Measurements from ENCODE around the gene MAP3K14. TPM values are rescaled to one million over a fixed set of nuclear protein-coding genes. Genes with fewer than 3 reads are reported as not detected.
A peak's percentile ranks its signal among the peaks of the same experiment; 100 is the strongest.

Gene MAP3K14
- total and polyA plus RNA-seq, 2 of the 4 experiments (the other 2 are of a cell fraction): 4.1 to 21.7 TPM

- Histone ChIP-seq H2AK9ac (replicated peaks; ENCODE audit: low read depth, low read length, poor library complexity) (peak overlapping the region; percentile 25), H2BK15ac (ENCODE audit: low read depth, low read length) (no peak overlapping the region), H3K4ac (ENCODE audit: low read depth, low read length) (no peak overlapping the region; the same call in 1 of the 2 replicates), H4K8ac (ENCODE audit: low read depth in 2 of 2, low read length in 2 of 2) (no peak overlapping the region), H2BK20ac (ENCODE audit: low read depth, low read length) (no peak overlapping the region), H3K79me1 (ENCODE audit: low read depth in 1 of 2, low read length in 2 of 2) (no peaks in the 10 kb centered on the region), H4K5ac (ENCODE audit: low read depth, low read length) (no peak overlapping the region), H4K91ac (ENCODE audit: insufficient read depth, low read depth, low read length) (no peak overlapping the region), H3K4me2 (ENCODE audit: low read depth, low read length) (no peak overlapping the region), H3K9me1 (ENCODE audit: insufficient read depth, low read length) (peaks cover 5% of the 10 kb centered on the region), H3K4me1 (ENCODE audit: control insufficient read depth, insufficient read depth, low read length) (peaks cover 7% of the 10 kb centered on the region), H3K56ac (ENCODE audit: extremely low read depth, insufficient read depth, low read length) (no peak overlapping the region), H2BK5ac (ENCODE audit: low read depth, low read length, poor library complexity, severe bottlenecking) (no peak overlapping the region), H2BK120ac (ENCODE audit: low read depth, low read length) (no peak overlapping the region), H3K23ac (ENCODE audit: low read depth, low read length) (no peak overlapping the region), H2AFZ (replicated peaks; ENCODE audit: low read length, poor library complexity) (no peak overlapping the region), H3K18ac (ENCODE audit: low read depth, low read length) (no peak overlapping the region), H3K27me3 (ENCODE audit: control insufficient read depth, insufficient read depth, low read length) (no peaks in the 10 kb centered on the region), H3K4me3 (ENCODE audit: insufficient read depth, low read depth, low read length) (no peak overlapping the region), H3K9me3 (ENCODE audit: control insufficient read depth, insufficient read depth, low read length) (peaks cover 2% of the 10 kb centered on the region; the same call in 1 of the 2 replicates), H3K36me3 (ENCODE audit: control insufficient read depth, insufficient read depth, low read length) (no peaks in the 10 kb centered on the region), H2AK5ac (ENCODE audit: low read depth, low read length) (peak overlapping the region; percentile 24), H3K14ac (replicated peaks; ENCODE audit: low read depth, low read length) (no peak overlapping the region), H3K27ac (ENCODE audit: insufficient read depth, low read length) (no peak overlapping the region), H4K20me1 (ENCODE audit: insufficient read depth, low read length) (no peaks in the 10 kb centered on the region), H3K9ac (ENCODE audit: low read depth, low read length) (no peak overlapping the region)
- ATAC-seq (ENCODE audit: low read depth) (no peak), DNase-seq (no peak)
- dilution Hi-C loops (cut with HindIII; ENCODE audit: low sequenced_read_pairs, unreplicated experiment) (no loop called here), in situ Hi-C loops (cut with MboI; ENCODE audit: low sequenced_read_pairs) (no loop called here), intact Hi-C loops (cut with micrococcal nuclease) (no loop called here)
- ChIA-PET CTCF (interaction anchor here (0.7 kb wide), 1 partner anchor 87 kb away, joined by 3 read pairs; no protein-coding TSS in a partner anchor), POLR2A (ENCODE audit: unreplicated experiment) (interaction anchor here (1.0 kb wide), 1 partner anchor 29 kb away, joined by 3 read pairs; no protein-coding TSS in a partner anchor)
- TF ChIP-seq FOS (IDR thresholded peaks at IDR 0.05; ENCODE audit: low read depth, low read length) (no peak), MAZ (IDR thresholded peaks at IDR 0.05; ENCODE audit: borderline replicate concordance, low read depth, low read length) (no peak), RCOR1 (IDR thresholded peaks at IDR 0.05; ENCODE audit: insufficient replicate concordance, low read length) (no peak), SMC3 (IDR thresholded peaks at IDR 0.05; ENCODE audit: low read depth, low read length) (no peak), ELK1 (IDR thresholded peaks at IDR 0.05; ENCODE audit: borderline replicate concordance, low read depth, low read length) (no peak), BHLHE40 (IDR thresholded peaks at IDR 0.05; ENCODE audit: low read depth, low read length) (no peak), MXI1 (IDR thresholded peaks at IDR 0.05; ENCODE audit: borderline replicate concordance, low read depth, low read length) (no peak), CHD1 (IDR thresholded peaks at IDR 0.05; ENCODE audit: low read depth, low read length) (no peak), NFE2L2 (IDR thresholded peaks at IDR 0.05; ENCODE audit: low read depth, low read length) (no peak), RFX5 (IDR thresholded peaks at IDR 0.05; ENCODE audit: low read depth, low read length) (no peak), POLR2A (IDR thresholded peaks at IDR 0.05; ENCODE audit: low read depth, low read length) (no peak), RAD21 (IDR thresholded peaks at IDR 0.05; ENCODE audit: low read length) (no peak), MAFK (IDR thresholded peaks at IDR 0.05; ENCODE audit: low read depth, low read length) (no peak), CEBPB (IDR thresholded peaks at IDR 0.05; ENCODE audit: low read depth, low read length) (no peak)
- TF ChIP-seq, protein P1, sequence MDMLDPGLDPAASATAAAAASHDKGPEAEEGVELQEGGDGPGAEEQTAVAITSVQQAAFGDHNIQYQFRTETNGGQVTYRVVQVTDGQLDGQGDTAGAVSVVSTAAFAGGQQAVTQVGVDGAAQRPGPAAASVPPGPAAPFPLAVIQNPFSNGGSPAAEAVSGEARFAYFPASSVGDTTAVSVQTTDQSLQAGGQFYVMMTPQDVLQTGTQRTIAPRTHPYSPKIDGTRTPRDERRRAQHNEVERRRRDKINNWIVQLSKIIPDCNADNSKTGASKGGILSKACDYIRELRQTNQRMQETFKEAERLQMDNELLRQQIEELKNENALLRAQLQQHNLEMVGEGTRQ (IDR thresholded peaks at IDR 0.05; ENCODE audit: low read depth, low read length): no peak
- TF ChIP-seq, protein P2, sequence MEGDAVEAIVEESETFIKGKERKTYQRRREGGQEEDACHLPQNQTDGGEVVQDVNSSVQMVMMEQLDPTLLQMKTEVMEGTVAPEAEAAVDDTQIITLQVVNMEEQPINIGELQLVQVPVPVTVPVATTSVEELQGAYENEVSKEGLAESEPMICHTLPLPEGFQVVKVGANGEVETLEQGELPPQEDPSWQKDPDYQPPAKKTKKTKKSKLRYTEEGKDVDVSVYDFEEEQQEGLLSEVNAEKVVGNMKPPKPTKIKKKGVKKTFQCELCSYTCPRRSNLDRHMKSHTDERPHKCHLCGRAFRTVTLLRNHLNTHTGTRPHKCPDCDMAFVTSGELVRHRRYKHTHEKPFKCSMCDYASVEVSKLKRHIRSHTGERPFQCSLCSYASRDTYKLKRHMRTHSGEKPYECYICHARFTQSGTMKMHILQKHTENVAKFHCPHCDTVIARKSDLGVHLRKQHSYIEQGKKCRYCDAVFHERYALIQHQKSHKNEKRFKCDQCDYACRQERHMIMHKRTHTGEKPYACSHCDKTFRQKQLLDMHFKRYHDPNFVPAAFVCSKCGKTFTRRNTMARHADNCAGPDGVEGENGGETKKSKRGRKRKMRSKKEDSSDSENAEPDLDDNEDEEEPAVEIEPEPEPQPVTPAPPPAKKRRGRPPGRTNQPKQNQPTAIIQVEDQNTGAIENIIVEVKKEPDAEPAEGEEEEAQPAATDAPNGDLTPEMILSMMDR (conservative IDR thresholded peaks at IDR 0.05; ENCODE audit: low read depth, low read length): no peak
- BruUV-seq (replicated peaks): no TSS peak
- 10% methylated on average over 2 of the region's 4 CpGs; no CpG with 5 or more reads in 1 of the 2 experiments for WGBS, 2 experiments (ENCODE audit: extremely low coverage in 2 of 2, insufficient read length in 1 of 2)
These were observed 45.2 kb upstream of the MAP3K14 start for GRCh38 chr17:45361976-45362375.
